ENCODE results near the gene HK1.

GRCh38 chr10:69335613-69336012, 57.3 kb downstream of the HK1 start:
- TF ChIP-seq CTCF (conservative IDR thresholded peaks at IDR 0.05) (no peak), EZH2 (IDR thresholded peaks at IDR 0.05; ENCODE audit: low read depth) (no peak)
